ENCODE results near the gene NUDT14.

The NUDT14 gene

GRCh38 chr14:105180592-105181548, at the start of gene NUDT14:
NUDT14 (minus strand) TSS chr14:105181312; CDS start chr14:105181209, 103 bp downstream.
- no peak for FAIRE-seq
- peak; percentile 87 for DNase-seq (ENCODE audit: low spot score)

GRCh38 chr14:105229099-105229655, 48.1 kb upstream of the NUDT14 start:
- no peak for FAIRE-seq
- DNase-seq (ENCODE audit: low spot score): no peak

DNA sequence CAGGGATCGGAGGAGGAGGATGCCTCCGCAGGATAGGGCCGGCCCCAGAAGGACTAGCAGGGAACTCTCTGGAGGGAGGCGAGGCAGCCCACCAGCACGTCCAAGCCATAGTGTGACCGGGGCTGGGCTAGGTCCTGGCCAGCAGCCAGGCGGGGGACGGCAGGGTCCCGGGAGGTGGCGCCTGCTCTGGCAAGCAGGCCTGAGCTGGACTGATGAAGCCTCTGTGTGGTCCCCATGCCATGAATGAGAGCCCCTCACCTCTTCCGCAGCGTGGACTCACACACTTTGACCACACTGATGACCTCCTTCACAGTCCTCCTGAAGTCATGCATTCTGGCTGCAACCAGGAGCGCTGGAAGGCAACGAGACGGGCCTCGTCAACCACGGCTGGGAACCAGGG, 47.5 kb upstream of the NUDT14 start:
- DNase-seq (ENCODE audit: low spot score) (no peak), FAIRE-seq (no peak)

DNA sequence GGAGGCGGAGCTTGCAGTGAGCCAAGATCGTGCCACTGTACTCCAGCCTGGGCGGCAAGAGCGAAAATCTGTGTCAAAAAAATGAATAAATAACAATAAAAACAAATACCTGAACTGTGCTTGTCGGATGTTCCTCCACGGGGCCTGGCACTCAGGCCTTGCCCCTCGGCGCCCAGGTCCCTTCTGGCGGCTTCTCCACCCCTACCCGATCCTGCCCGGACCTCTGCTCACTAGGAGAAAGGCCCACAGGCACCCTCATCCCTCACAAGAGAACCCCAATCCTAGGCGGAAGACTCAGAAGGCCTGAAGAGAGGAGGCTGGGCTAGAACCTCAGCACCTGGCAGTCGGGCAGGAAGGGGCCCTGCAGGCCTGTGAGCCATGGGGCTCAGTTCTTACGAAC, 46.2 kb upstream of the NUDT14 start:
- FAIRE-seq (no peak), DNase-seq (ENCODE audit: low spot score) (no peak)

DNA sequence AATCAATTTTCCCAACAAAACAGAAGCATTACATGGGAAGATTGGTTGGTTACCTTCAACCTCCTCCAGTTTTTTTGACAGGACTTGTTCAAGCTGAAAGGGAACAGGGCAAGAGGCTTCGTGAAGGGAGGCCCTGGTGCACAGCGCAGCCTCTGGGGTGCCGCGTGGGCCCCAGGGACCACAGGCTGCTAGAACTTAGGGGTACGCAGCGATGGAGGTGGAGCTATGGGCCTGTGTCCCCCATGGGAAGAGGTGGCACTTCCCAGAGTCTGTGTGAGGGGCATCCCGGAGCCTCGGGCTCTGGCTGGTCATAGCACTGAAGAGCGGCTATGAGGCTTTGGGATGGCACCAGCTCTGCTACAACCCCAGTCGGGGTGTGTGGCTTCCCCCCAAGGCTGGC, 45.1 kb upstream of the NUDT14 start:
- no peak for FAIRE-seq
- DNase-seq (ENCODE audit: low spot score): no peak

DNA sequence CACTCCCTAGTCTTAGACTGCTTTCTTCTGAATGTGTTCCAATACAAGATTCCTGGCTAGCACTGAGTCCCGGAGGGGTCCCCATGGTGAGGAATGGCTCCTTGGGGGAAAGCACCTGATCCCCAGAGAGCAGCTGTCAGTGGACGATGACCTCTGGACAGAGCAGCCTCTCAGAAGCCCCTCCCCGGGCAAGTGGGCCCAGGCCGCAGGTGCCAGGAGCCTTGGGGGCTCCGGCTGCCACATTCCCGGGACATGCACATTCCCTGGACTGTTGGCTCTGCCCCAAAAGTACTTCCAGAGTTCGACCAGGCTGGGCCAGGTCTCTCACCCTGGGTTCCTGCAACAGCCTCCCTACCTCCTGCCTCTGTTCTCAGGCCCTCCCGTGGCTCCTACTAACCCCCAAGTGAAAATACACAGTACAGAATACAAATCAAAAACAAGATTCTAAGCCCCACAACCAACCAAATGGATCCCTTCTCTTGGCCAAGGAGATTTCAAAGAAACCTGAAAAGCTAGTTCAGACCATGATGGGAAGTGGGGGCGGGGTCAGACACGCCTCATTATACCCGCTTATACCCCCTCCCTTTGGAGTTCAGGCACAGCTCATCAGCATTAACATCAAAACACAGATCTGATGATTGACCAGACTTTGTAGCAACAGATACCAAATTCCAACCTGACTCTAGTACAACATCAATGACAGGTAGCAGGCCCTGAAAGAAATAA, 43.9 kb upstream of the NUDT14 start:
- DNase-seq (ENCODE audit: low spot score): no peak
- no peak for FAIRE-seq

DNA sequence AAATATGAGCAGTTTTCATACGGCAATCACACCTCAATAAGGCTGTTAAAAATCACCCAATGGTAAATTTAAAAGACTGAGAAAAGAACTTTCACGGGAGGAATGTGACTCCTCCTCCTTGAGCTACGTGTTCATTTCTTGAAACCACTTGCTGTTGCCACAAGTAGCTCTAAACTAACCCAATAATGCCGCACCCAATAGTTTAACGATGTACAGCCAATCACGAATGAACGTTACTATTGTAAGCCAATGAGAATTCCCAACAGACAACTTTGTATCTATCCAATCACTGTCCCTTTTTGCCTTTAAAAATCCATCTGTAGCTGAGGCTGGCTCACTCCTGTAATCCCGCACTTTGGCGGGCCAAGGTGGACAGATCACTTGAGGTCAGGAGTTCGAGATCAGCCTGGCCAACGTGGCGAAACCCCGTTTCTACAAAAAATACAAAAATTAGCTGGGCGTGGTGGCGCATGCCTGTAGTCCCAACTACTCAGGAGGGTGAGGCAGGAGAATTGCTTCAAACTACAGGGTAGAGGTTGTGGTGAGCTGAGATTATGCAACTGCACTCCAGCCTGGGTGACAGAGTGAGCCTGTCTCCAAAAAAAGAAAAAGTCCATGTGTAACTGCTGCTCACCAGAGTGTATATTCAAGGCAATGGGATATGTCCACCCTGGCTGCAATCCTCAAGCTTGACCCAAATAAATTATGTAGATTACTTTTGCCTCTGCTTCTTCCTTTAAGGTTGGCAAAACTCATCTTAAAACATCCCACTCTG, 42.8 kb upstream of the NUDT14 start:
- no peak for FAIRE-seq
- no peak for DNase-seq (ENCODE audit: low spot score)

- DNase-seq (ENCODE audit: low spot score) (no peak), FAIRE-seq (no peak)
Measured at GRCh38 chr14:105223260-105223659, 42.1 kb upstream of the NUDT14 start.

DNA sequence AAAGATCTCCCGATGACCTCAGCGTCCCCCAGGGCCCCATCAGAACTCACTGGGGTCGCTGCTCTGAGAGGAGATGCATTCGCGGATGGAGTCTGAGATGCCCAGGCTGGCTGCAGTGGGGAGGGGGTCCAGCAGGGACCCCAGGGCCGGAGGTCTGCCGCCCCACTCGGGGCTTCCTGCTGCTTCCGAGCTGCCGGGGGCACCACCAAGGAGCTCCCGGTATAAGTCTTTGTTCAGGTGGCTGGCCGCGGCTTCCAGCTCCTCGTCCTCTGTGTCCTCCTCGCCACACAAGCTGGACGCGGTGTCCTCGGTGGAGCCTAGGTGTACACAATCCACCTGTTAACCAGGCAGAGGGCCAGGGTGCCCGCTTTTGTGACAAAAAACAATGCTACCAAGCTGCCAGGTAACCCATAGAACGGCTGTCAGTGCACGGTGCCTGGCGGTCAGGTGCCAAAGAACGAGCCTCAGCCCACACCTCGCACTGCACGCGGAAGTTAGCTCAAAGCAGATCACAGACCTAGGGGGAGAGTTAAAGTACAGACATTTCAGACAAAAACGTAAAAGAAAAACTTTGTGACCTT, 40.6 kb upstream of the NUDT14 start:
- FAIRE-seq: no peak
- DNase-seq (ENCODE audit: low spot score): no peak

DNA sequence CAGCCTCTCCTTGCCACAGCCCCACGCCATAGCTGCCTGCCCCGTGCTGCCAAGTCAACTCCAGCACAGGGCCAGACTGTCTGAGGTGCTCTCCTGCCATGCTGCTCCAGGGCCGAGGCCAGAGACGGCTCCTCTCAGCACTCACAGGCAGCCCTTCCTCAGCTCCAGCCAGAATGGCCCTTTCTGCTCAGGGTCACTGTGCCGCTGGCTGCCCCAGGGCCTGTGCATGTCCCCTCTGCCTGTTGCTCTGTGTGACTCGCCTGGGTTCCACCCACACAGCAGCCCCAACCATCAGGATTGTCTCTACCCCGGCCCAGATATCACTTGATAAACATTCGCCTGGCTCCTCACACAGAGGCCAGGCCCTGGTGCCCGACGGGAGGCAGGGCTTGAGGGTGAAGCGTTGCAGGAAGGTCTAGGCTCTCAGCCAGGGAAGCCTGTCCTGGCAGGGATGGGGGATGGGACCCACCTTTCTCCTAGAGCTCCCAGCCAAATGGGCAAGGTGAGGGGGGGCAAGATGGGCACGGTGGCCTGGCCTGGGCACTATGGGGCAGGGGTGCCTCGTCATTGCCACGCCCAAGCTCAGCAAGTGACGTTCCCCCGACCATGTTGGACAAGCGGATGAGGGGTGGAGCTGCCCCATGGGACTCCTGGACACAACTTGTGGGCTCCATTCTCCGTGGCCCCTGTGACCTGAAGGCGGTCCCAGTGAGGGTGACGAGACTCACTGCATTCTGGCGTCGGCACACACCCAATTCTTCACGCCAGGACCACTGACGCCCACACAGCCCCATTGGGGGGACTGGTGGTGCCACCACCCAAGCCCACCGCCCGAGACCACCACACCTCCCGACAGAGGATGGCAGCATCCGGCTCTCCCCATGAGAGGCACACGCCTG, 39.8 kb upstream of the NUDT14 start:
- DNase-seq (ENCODE audit: low spot score) (no peak), FAIRE-seq (no peak)

DNA sequence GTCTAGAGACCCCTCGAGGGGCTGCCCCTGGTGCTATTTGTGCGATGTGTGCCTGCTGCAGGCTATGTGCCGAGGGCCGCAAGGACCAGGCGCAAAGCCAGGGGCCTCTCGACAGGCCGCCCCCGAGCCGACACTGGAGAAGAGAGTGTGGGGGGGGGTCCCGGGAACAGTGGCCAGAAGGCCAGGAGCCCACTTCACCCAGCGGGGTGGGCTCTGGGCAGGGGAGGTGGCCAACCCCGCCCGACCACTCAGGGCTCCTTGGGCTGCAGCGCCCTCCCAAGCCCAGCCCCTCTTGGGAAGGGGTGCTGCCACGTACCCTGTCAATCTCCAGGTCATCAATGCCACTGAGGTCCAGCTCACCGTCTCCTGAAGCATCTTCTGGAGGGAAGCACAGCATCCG, 38.6 kb upstream of the NUDT14 start:
- FAIRE-seq (no peak), DNase-seq (ENCODE audit: low spot score) (no peak)

DNA sequence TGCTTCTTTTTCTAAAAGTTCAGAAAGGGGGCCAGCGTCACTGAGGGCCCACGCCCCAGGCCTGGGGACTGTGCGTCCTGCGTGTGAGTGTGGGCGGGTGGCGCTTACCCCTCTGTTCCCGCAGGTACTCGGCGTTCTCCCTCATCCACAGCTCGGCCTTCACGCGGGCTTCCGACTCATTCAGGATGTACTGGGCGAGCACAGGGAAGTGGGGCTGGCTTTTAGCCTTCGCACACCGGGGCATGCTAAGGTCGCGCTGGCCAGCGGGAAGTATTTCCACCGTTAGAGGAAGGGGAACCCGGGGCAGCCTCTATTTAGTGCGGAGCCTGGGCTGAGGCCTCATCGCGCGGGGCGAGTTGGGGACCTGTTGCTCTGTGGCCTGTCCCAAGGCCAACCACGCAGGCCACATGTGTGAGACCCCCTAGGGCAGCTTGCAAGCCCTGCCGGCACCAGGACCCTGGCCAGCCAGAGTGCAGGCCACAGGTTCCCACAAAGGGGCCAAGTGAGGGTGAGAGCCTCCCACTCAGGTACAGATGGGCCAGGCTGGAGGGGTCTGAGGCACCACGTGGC, 38.0 kb upstream of the NUDT14 start:
- FAIRE-seq (no peak), DNase-seq (ENCODE audit: low spot score) (no peak)

DNA sequence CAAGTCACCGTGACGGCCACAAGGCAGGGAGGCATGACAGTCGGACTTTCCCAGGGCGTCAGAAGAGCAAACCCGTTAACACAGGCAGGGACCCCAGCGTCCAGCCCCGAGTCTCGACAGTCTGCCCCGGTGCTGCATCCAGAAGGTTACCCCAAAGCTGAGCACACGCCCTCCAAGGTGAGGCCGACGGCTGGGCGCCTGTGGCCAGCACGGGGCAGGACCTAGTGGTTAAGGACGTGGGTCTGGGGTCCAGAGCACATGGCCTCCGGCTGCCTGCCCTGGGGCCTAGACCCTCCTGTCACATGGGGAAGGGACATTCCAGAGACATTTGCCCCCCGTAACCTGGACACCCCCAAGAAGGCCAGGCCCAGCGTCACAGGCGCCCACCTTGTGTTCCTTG, 37.5 kb upstream of the NUDT14 start:
- DNase-seq (ENCODE audit: low spot score): no peak
- no peak for FAIRE-seq

DNA sequence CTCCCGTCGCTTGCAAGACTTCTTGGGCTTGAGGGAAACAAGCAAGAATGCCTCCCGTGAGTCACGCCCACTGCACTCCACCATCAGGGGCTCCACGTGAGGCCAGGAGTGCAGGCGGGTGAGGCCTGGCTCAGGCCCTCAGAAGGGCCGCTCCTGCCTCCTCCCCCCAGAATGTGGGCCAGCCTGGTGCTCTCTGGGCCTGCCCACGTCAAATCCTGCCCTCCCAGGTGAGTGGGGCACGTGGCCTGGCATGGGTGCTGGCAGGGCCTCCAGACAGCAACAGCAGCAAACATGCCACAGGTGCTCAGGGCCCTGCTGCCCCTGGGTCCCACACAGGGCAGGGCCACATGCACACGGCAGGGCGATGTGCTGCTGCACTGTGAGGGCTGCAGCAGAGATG, 36.7 kb upstream of the NUDT14 start:
- no peak for FAIRE-seq

DNA sequence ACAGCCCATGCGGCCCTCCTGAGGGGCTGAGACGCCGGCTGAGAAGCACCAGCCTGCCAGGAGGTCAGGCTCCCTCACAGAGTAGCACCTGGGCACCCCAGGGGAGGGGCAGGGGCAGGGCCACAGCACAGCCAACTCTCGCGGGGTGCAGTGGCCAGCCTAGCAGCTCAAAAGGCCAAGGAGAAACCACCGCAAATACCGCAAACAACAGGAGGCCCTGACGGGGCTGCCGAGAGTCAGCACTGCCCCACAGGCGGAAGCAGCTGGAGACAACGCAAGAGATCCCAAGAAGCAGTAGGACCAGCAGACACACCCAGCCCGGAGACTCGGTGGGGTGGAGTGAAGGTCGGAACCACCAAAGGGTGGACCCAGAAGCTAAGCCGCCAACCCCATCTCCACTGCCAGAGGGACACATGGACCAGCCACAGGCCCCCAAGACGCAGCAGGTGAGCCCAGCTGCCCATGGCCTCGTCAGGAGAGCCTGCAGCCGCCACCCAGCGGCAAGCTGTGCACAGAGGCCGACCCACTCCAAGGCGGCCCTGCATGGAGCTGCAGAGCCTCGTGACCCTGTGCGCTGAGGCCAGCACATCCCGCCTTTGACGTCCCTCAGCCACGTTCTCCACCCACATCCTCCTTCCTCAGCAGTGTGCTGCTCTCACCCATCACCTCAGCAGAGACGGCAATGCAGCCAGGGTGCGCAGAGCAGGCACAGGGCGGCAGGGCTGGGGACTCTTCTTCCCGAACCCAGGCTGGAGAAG, 35.6 kb upstream of the NUDT14 start:
- no peak for FAIRE-seq
- no peak for DNase-seq (ENCODE audit: low spot score)

More for the DNA sequence above, 36.7 kb upstream of the NUDT14 start:
- DNase-seq (ENCODE audit: low spot score): no peak

DNA sequence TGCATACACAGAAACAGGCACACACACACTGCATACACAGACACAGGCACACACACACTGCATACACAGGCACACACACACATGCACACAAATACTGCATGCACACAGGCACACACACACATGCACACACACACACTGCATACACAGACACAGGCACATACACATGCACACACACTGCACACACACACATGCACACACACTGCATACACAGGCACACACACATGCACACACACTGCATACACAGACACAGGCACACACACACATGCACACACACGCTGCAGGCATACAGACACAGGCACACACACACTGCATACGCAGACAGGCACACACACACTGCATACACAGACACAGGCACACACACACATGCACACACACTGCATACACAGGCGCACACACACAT, 34.5 kb upstream of the NUDT14 start:
- DNase-seq (ENCODE audit: low spot score): no peak
- FAIRE-seq: no peak

- no peak for FAIRE-seq
- DNase-seq (ENCODE audit: low spot score): no peak
Measured at GRCh38 chr14:105214324-105214915, 33.3 kb upstream of the NUDT14 start.

- FAIRE-seq: no peak
- no peak for DNase-seq (ENCODE audit: low spot score)
Measured at GRCh38 chr14:105213361-105213760, 32.2 kb upstream of the NUDT14 start.

All from urothelium cell line (cell line).